ENCODE data around the gene DENND4C.
"Not testable (repeated sequence)": the region's sequence is repeated elsewhere in the genome, so short reads cannot be mapped to it uniquely, and the experiment has no call there.

The DENND4C gene

GRCh38 chr9:19265602-19266001 is 35.1 kb downstream of the DENND4C start:
- not testable (repeated sequence) for DNase-seq (ENCODE audit: low read depth in 1 of 2, low spot score in 1 of 2)

- DNase-seq (ENCODE audit: low read depth in 1 of 2, low spot score in 1 of 2): not testable (repeated sequence)
Measured at GRCh38 chr9:19266778-19267384, 36.4 kb downstream of the DENND4C start.

GRCh38 chr9:19269582-19269981 is 39.1 kb downstream of the DENND4C start:
- DNase-seq (ENCODE audit: low read depth in 1 of 2, low spot score in 1 of 2): no peak

GRCh38 chr9:19270421-19270949 is 40.0 kb downstream of the DENND4C start:
- no peak for DNase-seq (ENCODE audit: low read depth in 1 of 2, low spot score in 1 of 2)

- no peak for DNase-seq (ENCODE audit: low read depth in 1 of 2, low spot score in 1 of 2)
Measured at GRCh38 chr9:19271081-19271480, 40.6 kb downstream of the DENND4C start.

- no peak for DNase-seq (ENCODE audit: low read depth in 1 of 2, low spot score in 1 of 2)
Measured at GRCh38 chr9:19281801-19282200, 51.3 kb downstream of the DENND4C start.

- DNase-seq (ENCODE audit: low read depth in 1 of 2, low spot score in 1 of 2): no peak
Measured at GRCh38 chr9:19283072-19283710, 52.7 kb downstream of the DENND4C start.

GRCh38 chr9:19284729-19285128 is 54.2 kb downstream of the DENND4C start:
- DNase-seq (ENCODE audit: low read depth in 1 of 2, low spot score in 1 of 2): no peak

GRCh38 chr9:19286634-19287188 is 56.2 kb downstream of the DENND4C start:
- DNase-seq (ENCODE audit: low read depth in 1 of 2, low spot score in 1 of 2): no peak

GRCh38 chr9:19288081-19288480 is 57.6 kb downstream of the DENND4C start:
- DNase-seq (ENCODE audit: low read depth in 1 of 2, low spot score in 1 of 2): no peak

GRCh38 chr9:19290103-19290502 is 59.6 kb downstream of the DENND4C start:
- DNase-seq (ENCODE audit: low read depth in 1 of 2, low spot score in 1 of 2): no peak

GRCh38 chr9:19294219-19294618 is 63.7 kb downstream of the DENND4C start:
- DNase-seq (ENCODE audit: low read depth in 1 of 2, low spot score in 1 of 2): no peak

GRCh38 chr9:19298436-19299000 is 68.0 kb downstream of the DENND4C start:
- no peak for DNase-seq (ENCODE audit: low read depth in 1 of 2, low spot score in 1 of 2)

- no peak for DNase-seq (ENCODE audit: low read depth in 1 of 2, low spot score in 1 of 2)
Measured at GRCh38 chr9:19303216-19303615, 72.7 kb downstream of the DENND4C start.

GRCh38 chr9:19306568-19306967 is 76.1 kb downstream of the DENND4C start:
- no peak for DNase-seq (ENCODE audit: low read depth in 1 of 2, low spot score in 1 of 2)

- DNase-seq (ENCODE audit: low read depth in 1 of 2, low spot score in 1 of 2): no peak
Measured at GRCh38 chr9:19310246-19310645, 79.8 kb downstream of the DENND4C start.

- no peak for DNase-seq (ENCODE audit: low read depth in 1 of 2, low spot score in 1 of 2)
Measured at GRCh38 chr9:19313573-19313972, 83.1 kb downstream of the DENND4C start.

GRCh38 chr9:19320495-19320894 is 90.0 kb downstream of the DENND4C start:
- no peak for DNase-seq (ENCODE audit: low read depth in 1 of 2, low spot score in 1 of 2)

GRCh38 chr9:19331877-19332276 is 101.4 kb downstream of the DENND4C start:
- DNase-seq (ENCODE audit: low read depth in 1 of 2, low spot score in 1 of 2): no peak

GRCh38 chr9:19336166-19336565 is 105.7 kb downstream of the DENND4C start:
- DNase-seq (ENCODE audit: low read depth in 1 of 2, low spot score in 1 of 2): no peak

GRCh38 chr9:19342947-19343346 is 112.5 kb downstream of the DENND4C start:
- DNase-seq (ENCODE audit: low read depth in 1 of 2, low spot score in 1 of 2): no peak

GRCh38 chr9:19358701-19359100 is 128.2 kb downstream of the DENND4C start:
- no peak for DNase-seq (ENCODE audit: low read depth in 1 of 2, low spot score in 1 of 2)

All from stimulated activated CD4-positive, alpha-beta T cell treated with anti-CD3 and anti-CD28 coated beads, Interleukin-15, amount 100 ng/mL, for 1 hour (primary cell).